OCI-LY3 (cell line): ENCODE results near the gene TPM3.
"Not testable (repeated sequence)": the region's sequence is repeated elsewhere in the genome, so short reads cannot be mapped to it uniquely, and the experiment has no call there.

ENCODE experiments used
- H2AFZ ChIP-seq: fragments of 200-600, 300-600 bp; shearing (Covaris generic); 2 replicates; pipeline ENCODE4 v1.6.0; 2014; ENCODE audit warnings: antibody characterized with exemption, low read depth, low read length
- H3K27ac ChIP-seq: fragments of 200-600, 300-600 bp; sonication (generic); 2 replicates; pipeline ENCODE4 v1.5.1; 2014; ENCODE audit warnings: mild to moderate bottlenecking, low read length, moderate library complexity, mixed read lengths
- H3K27me3 ChIP-seq: fragments of 200-600, 300-600 bp; sonication (generic); 2 replicates; pipeline ENCODE4 v1.6.1; 2014; ENCODE audit warnings: low read depth, low read length, mixed read lengths
- H3K36me3 ChIP-seq: fragments of 200-600, 300-600 bp; sonication (generic); replicated peaks from 2 replicates; pipeline ENCODE3; 2014; ENCODE audit warnings: low read depth, low read length, mixed read lengths
- H3K4me1 ChIP-seq: fragments of 300-600, 200-600 bp; sonication (generic); 2 replicates; pipeline ENCODE4 v1.6.1; 2014; ENCODE audit warnings: low read length, mixed read lengths
- H3K4me2 ChIP-seq: fragments of 200-600, 300-600 bp; sonication (generic); 2 replicates; pipeline ENCODE4 v1.6.1; 2014; ENCODE audit warnings: low read length, mixed read lengths
- H3K4me3 ChIP-seq: fragments of 300-600, 200-600 bp; sonication (generic); 2 replicates; pipeline ENCODE4 v1.5.1; 2014; ENCODE audit warnings: antibody characterized with exemption, mild to moderate bottlenecking, low read length, moderate library complexity
- H3K79me2 ChIP-seq: fragments of 300-600, 200-600 bp; shearing (Covaris generic); 2 replicates; pipeline ENCODE4 v1.6.1; 2014; ENCODE audit warnings: mild to moderate bottlenecking, low read length, mixed read lengths
- H3K9ac ChIP-seq: fragments of 300-600, 200-600 bp; shearing (Covaris generic); 2 replicates; pipeline ENCODE4 v1.6.0; 2014; ENCODE audit warnings: mild to moderate bottlenecking, low read length, moderate library complexity
- H3K9me3 ChIP-seq: fragments of 200-600, 300-600 bp; shearing (Covaris generic); 2 replicates; pipeline ENCODE4 v1.6.1; 2014; ENCODE audit warnings: low read length, mixed read lengths; ENCODE audit not compliant: insufficient read depth
- H4K20me1 ChIP-seq: fragments of 200-600, 300-600 bp; sonication (generic); 2 replicates; pipeline ENCODE4 v1.6.1; 2016; ENCODE audit warnings: low read length, mixed read lengths; ENCODE audit not compliant: insufficient read depth
- EZH2phosphoT487 ChIP-seq: fragments of 200-600 bp; shearing (Covaris generic); IDR thresholded peaks from 2 replicates; pipeline ENCODE4 v1.6.1; 2018; ENCODE audit warnings: antibody characterized with exemption, mixed run types, low read depth
- TF ChIP-seq, protein P1 (sequence below): fragments of 200-600, 300-600 bp; sonication (generic); IDR thresholded peaks from 2 replicates; pipeline ENCODE4 v1.5.1; 2014; ENCODE audit warnings: antibody characterized with exemption, low read length, low read depth

TPM3 gene

DNA sequence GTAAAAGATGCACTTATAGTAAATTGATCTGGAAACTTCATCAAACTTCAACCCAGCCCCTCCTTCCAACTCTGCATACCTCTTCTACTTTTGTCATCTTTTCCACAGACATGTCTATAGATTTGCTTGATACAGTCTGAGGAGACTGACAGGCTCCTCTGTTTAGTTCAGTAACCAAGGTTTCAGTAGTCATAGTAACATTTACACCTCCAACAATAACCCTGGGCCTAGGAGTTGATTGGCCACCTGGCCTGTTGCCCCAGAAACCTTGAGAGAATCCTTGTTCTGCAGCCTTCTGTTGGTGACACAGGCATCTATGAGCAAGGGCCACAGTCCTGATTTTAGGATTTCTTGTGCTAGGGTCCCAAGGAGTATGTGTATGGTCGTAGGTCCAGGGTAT is 14.3 kb upstream of the TPM3 start, which contains the start of gene CFAP141:
TSS of gene CFAP141 (minus strand) at position 138 of the 400 bp plus-strand sequence. CDS start at position 112, 26 bp downstream.
- TF ChIP-seq EZH2phosphoT487, result no peak
- TF ChIP-seq, protein P1, sequence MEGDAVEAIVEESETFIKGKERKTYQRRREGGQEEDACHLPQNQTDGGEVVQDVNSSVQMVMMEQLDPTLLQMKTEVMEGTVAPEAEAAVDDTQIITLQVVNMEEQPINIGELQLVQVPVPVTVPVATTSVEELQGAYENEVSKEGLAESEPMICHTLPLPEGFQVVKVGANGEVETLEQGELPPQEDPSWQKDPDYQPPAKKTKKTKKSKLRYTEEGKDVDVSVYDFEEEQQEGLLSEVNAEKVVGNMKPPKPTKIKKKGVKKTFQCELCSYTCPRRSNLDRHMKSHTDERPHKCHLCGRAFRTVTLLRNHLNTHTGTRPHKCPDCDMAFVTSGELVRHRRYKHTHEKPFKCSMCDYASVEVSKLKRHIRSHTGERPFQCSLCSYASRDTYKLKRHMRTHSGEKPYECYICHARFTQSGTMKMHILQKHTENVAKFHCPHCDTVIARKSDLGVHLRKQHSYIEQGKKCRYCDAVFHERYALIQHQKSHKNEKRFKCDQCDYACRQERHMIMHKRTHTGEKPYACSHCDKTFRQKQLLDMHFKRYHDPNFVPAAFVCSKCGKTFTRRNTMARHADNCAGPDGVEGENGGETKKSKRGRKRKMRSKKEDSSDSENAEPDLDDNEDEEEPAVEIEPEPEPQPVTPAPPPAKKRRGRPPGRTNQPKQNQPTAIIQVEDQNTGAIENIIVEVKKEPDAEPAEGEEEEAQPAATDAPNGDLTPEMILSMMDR, result no peak

DNA sequence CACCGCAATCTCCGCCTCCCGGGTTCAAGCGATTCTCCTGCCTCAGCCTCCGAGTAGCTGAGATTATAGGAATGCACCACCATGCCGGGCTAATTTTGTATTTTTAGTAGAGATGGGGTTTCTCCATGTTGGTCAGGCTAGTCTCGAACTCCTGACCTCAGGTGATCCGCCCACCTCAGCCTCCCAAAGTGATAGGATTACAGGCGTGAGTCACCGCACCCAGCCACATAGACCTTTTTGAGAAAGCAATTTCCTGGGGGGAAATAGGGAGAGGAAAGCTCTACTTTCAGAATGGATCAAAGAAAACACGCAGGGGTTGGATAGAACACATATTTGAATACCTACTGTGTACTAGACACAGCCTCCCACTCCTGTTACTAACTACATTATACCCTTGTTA is 13.9 kb upstream of the TPM3 start:
- H3K4me3 ChIP-seq, H3K27ac ChIP-seq, H3K9me3 ChIP-seq, H3K9ac ChIP-seq, H4K20me1 ChIP-seq, H3K27me3 ChIP-seq, H3K4me2 ChIP-seq, H3K4me1 ChIP-seq, H2AFZ ChIP-seq, H3K79me2 ChIP-seq: not testable (repeated sequence)
- H3K36me3 ChIP-seq, result peaks cover 38% of the 10 kb centered on the region

More for the DNA sequence above, 14.3 kb upstream of the TPM3 start, which contains the start of gene CFAP141:
- Histone ChIP-seq H3K4me3 (no peak within 1 kb of the TSS), H2AFZ (no peak within 1 kb of the TSS), H3K9ac (no peak within 1 kb of the TSS), H3K4me2 (no peak within 1 kb of the TSS), H3K9me3 (no peaks in the 10 kb centered on the region), H3K79me2 (no peaks in the 10 kb centered on the region), H3K27ac (no peak within 1 kb of the TSS), H4K20me1 (peaks cover 3% of the 10 kb centered on the region), H3K36me3 (peaks cover 38% of the 10 kb centered on the region), H3K4me1 (no peaks in the 10 kb centered on the region), H3K27me3 (no peaks in the 10 kb centered on the region)

DNA sequence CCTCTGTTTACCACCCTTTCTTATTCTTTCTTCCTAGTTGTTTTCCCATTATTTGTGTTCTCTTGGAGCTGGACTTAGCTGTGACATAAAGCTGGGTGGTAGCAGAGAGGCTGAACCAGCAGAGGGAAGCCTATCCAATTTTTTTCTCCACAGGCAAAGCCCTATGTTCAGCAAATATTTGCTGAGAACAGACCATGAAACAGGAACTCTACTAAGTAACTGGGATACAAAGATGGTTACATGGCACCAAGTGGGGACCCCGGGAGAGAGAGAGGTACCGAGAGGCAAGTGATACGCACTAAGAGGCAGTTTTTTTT is 7.6 kb upstream of the TPM3 start:
- Histone ChIP-seq H3K79me2 (no peaks in the 10 kb centered on the region), H3K36me3 (no peaks in the 10 kb centered on the region), H3K27ac (no peak overlapping the region), H3K4me2 (no peak overlapping the region; the same call in 1 of the 2 replicates), H4K20me1 (no peaks in the 10 kb centered on the region), H3K9ac (no peak overlapping the region), H3K4me3 (no peak overlapping the region), H3K4me1 (peaks cover 4% of the 10 kb centered on the region; the same call in 1 of the 2 replicates), H3K27me3 (peaks cover 7% of the 10 kb centered on the region; the same call in 1 of the 2 replicates), H3K9me3 (no peaks in the 10 kb centered on the region), H2AFZ (no peak overlapping the region)
- TF ChIP-seq EZH2phosphoT487, result no peak
- TF ChIP-seq, protein P1, result no peak

DNA sequence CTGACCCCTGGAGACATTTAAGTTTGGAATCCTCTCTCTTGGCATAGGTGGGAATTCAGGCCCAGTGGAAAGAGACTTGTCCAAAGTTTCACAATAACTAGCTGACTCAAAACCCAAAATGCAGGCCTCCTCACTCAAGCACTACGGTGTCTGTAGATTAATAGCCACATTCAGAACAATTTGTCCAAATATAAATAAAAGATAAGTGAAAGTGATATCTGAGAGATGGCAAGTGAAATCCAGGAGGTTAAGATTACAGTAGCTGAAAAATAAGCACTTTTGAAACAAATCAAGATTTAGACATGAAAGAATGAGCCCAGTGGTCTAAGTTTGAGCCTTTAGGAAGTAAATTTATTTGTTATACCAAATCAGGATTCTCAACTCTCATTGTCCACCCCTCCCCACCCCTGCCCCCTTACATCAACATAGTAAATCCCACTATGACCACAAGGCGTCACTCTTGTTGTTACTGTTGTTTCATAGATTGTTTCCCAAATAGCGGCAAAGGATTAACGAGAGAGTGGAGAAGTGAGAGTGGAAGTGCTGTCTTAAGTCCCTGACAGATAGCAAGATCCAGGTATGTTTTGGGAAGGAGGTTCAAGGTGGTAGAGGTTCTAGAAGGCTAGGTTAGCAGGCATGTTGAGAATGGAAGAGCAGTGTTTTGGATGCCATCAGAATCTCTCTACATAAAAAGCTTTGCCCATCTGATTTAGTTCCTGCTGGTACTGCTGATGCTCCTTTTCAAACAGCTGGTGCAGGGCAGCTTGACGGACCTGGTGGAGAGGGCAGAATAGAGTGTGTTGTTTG is 7.1 kb upstream of the TPM3 start:
- H2AFZ ChIP-seq, result no peak overlapping the region
- H3K27ac ChIP-seq, result no peak overlapping the region
- no peaks in the 10 kb centered on the region for H3K79me2 ChIP-seq
- peaks cover 13% of the 10 kb centered on the region for H3K27me3 ChIP-seq
- H4K20me1 ChIP-seq, result no peaks in the 10 kb centered on the region
- no peaks in the 10 kb centered on the region for H3K9me3 ChIP-seq
- TF ChIP-seq, protein P1, result peak; percentile 81
- TF ChIP-seq EZH2phosphoT487, result no peak
- H3K9ac ChIP-seq, result no peak overlapping the region
- H3K4me3 ChIP-seq, result peak overlapping the region; percentile 9; the same call in 1 of the 2 replicates
- peaks cover 10% of the 10 kb centered on the region; the same call in 1 of the 2 replicates for H3K4me1 ChIP-seq
- H3K36me3 ChIP-seq, result no peaks in the 10 kb centered on the region
- H3K4me2 ChIP-seq, result peak overlapping the region; percentile 45
